Tibial nerve (tissue), 4 donors: ENCODE data around the gene ANO4.

Source experiments
- CTCF ChIP-seq, 5 experiments: fragments of 200-600 bp in 3 of 5; fragments of 450-650 bp in 2 of 5; sonication (generic) in 3 of 5; IDR thresholded peaks; one replicate each; pipeline ENCODE4 v1.5.1; 2016 to 2019; ENCODE audit warnings: antibody characterized with exemption in 5 of 5, mild to moderate bottlenecking in 3 of 5, moderate library complexity in 2 of 5
- EP300 ChIP-seq, 2 donors: sonication (generic); formaldehyde crosslinking; IDR thresholded peaks; one replicate each; pipeline ENCODE4 v1.6.1; 2017; ENCODE audit warnings: antibody characterized with exemption in 2 of 2, mild to moderate bottlenecking in 1 of 2
- POLR2A ChIP-seq, 2 donors: fragments of 450-650 bp; IDR thresholded peaks; one replicate each; pipeline ENCODE4 v1.6.1; 2017; ENCODE audit warnings: antibody characterized with exemption in 2 of 2, mild to moderate bottlenecking in 2 of 2, moderate library complexity in 2 of 2

GRCh38 chr12:101064721-101065120 is 270.1 kb downstream of the ANO4 start:
- TF ChIP-seq CTCF (IDR thresholded peaks at IDR 0.05) (no peak), POLR2A (IDR thresholded peaks at IDR 0.05) (no peak), EP300 (IDR thresholded peaks at IDR 0.05) (no peak)
